ENCODE results near the gene CTNND1. TPM values are rescaled to one million over a fixed set of nuclear protein-coding genes. Genes with fewer than 3 reads are reported as not detected.

The CTNND1 gene
- total and polyA plus RNA-seq, 9 of the 15 experiments (the other 6 are each of a cell fraction or from before 2014, with no cell fraction given), result 11.1 to 74.0 (median 43.3) TPM

- TF ChIP-seq USF1 (CRISPR knock-in tag; IDR thresholded peaks at IDR 0.05) (peak; percentile 37; the same call in 1 of the 2 replicates), HMBOX1 (IDR thresholded peaks at IDR 0.05) (peak; percentile 100), BCLAF1 (IDR thresholded peaks at IDR 0.05; ENCODE audit: borderline replicate concordance in 1 of 2, control insufficient read depth in 1 of 2, low read depth in 2 of 2, low read length in 1 of 2) (peak in 1 of 2 experiments; percentile 22; a peak in 1 of 4 replicates), E2F8 (IDR thresholded peaks at IDR 0.05; ENCODE audit: low read depth, partially characterized antibody) (peak; percentile 23), TRIM24 (IDR thresholded peaks at IDR 0.05) (0 out of 4 replicates have a peak, but pooled peaks of 1 of the 2 experiments have one; percentile 20), LEF1 (IDR thresholded peaks at IDR 0.05) (peak; percentile 72), BRD9 (IDR thresholded peaks at IDR 0.05; ENCODE audit: low read depth, partially characterized antibody) (peak; percentile 96), SIN3A (IDR thresholded peaks at IDR 0.05; ENCODE audit: borderline replicate concordance in 2 of 2, control insufficient read depth in 1 of 2, low read depth in 2 of 2, low read length in 2 of 2) (peak in 1 of 2 experiments; percentile 11; a peak in 1 of 4 replicates), CEBPG (CRISPR knock-in tag; IDR thresholded peaks at IDR 0.05) (peak; percentile 85), CEBPG (tag; conservative IDR thresholded peaks at IDR 0.05 in 1 of 2, IDR thresholded peaks at IDR 0.05 in 1 of 2) (no peak), ZNF398 (CRISPR knock-in tag; IDR thresholded peaks at IDR 0.05) (no peak), ARID1B (IDR thresholded peaks at IDR 0.05) (peak; percentile 47), MAZ (CRISPR knock-in tag; conservative IDR thresholded peaks at IDR 0.05 in 1 of 2, IDR thresholded peaks at IDR 0.05 in 1 of 2) (peak in 1 of 2 experiments; percentile 76; a peak in 1 of 4 replicates), PHTF2 (CRISPR knock-in tag; IDR thresholded peaks at IDR 0.05) (no peak), CBFA2T3 (IDR thresholded peaks at IDR 0.05) (peak; percentile 50), L3MBTL2 (IDR thresholded peaks at IDR 0.05) (peak; percentile 51; the same call in 1 of the 2 replicates), ZNF354B (CRISPR knock-in tag; IDR thresholded peaks at IDR 0.05) (no peak)
Measured at GRCh38 chr11:57735619-57736298, 25.8 kb upstream of the CTNND1 start (continued).

Data from K562 (cell line).